Thyroid gland (tissue), 4 donors: ENCODE measurements around the gene RCN2.

Source experiments
- POLR2A ChIP-seq, 2 donors: fragments of 450-650 bp; IDR thresholded peaks; one replicate each; pipeline ENCODE4 v1.6.1; 2017; ENCODE audit warnings: antibody characterized with exemption in 2 of 2, mild to moderate bottlenecking in 2 of 2, moderate library complexity in 1 of 2
- TF ChIP-seq, protein P1 (sequence below), 6 experiments: fragments of 200-600 bp in 3 of 6; fragments of 450-650 bp in 3 of 6; sonication (generic) in 3 of 6; IDR thresholded peaks; one replicate each; pipeline ENCODE4 v1.5.1; 2016 to 2019; ENCODE audit warnings: antibody characterized with exemption in 6 of 6, mild to moderate bottlenecking in 2 of 6, inconsistent platforms in 1 of 6, moderate library complexity in 1 of 6

DNA sequence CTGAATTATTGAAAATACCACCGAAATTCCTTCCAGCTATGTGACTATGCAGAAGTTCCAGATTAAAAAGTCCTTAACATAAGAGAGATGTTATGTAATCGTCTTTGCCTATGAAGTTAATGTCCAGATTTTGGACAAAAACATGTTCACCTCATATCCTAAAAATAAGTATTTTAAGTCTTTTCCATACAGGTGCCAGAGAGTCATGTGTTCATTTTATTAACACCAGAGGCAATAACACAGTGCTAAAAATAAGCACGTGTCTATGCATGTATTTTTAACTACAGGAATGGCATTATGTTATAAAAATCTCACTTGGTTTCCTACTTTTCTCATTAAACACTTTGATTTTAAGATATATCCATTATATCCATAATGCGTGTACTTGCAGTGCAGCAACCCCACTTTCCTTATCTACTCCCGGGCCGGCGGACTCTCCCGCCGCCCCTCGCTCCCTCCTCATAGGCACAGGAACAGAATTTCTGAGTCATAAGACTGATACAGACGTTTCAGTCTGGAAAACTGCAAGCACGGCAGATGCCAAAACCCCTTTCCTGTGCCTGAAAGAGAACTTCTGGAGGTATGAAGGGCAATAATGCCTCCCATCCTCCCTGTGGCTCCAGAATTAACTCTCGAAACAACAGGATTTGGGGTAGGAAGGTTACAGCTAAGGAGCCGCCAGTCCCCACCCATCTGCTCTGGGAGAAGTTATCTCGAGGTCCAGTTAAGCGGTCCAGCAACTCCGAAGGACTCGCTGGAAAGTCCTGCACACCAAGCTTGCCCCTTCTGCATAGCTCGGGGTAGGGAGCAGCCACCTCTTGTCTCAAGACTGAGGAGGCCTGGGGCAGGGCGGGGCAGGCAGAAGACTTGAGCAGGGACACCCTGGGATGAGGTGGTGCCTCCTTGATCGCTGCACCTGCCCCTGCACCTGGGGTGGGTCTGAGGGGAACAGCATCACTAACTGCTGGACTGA lies 41.1 kb downstream of the RCN2 start:
- TF ChIP-seq, protein P1, sequence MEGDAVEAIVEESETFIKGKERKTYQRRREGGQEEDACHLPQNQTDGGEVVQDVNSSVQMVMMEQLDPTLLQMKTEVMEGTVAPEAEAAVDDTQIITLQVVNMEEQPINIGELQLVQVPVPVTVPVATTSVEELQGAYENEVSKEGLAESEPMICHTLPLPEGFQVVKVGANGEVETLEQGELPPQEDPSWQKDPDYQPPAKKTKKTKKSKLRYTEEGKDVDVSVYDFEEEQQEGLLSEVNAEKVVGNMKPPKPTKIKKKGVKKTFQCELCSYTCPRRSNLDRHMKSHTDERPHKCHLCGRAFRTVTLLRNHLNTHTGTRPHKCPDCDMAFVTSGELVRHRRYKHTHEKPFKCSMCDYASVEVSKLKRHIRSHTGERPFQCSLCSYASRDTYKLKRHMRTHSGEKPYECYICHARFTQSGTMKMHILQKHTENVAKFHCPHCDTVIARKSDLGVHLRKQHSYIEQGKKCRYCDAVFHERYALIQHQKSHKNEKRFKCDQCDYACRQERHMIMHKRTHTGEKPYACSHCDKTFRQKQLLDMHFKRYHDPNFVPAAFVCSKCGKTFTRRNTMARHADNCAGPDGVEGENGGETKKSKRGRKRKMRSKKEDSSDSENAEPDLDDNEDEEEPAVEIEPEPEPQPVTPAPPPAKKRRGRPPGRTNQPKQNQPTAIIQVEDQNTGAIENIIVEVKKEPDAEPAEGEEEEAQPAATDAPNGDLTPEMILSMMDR (IDR thresholded peaks at IDR 0.05): no peak
- TF ChIP-seq POLR2A (IDR thresholded peaks at IDR 0.05): no peak
